Liver (tissue), 3 donors: ENCODE results near the gene EXOC4.

Experiments
- CTCF ChIP-seq: fragments of 150-350 bp; IDR thresholded peaks from 2 replicates; pipeline ENCODE4 v1.5.1; 2017; ENCODE audit warnings: improper control_type of control experiment, low read depth, low read length; ENCODE audit not compliant: missing input control
- FOXA1 ChIP-seq: IDR thresholded peaks from 2 replicates; pipeline ENCODE4 v1.6.1; 2016; ENCODE audit warnings: antibody characterized with exemption
- GABPA ChIP-seq, 2 donors: IDR thresholded peaks in 1 of 2; conservative IDR thresholded peaks in 1 of 2; 2 replicates each; pipeline ENCODE4 v1.6.1; 2016; ENCODE audit warnings: antibody characterized with exemption in 2 of 2, mild to moderate bottlenecking in 1 of 2, moderate library complexity in 1 of 2
- HNF4A ChIP-seq, 2 donors: conservative IDR thresholded peaks; 2 replicates each; pipeline ENCODE4 v1.6.1; 2016; ENCODE audit warnings: antibody characterized with exemption in 2 of 2, mild to moderate bottlenecking in 2 of 2
- JUND ChIP-seq, 2 donors: IDR thresholded peaks; 2 replicates each; pipeline ENCODE4 v1.6.1; 2016; ENCODE audit warnings: antibody characterized with exemption in 2 of 2
- RAD21 ChIP-seq, 2 donors: IDR thresholded peaks; 2 replicates each; pipeline ENCODE4 v1.6.1; 2016; ENCODE audit warnings: antibody characterized with exemption in 2 of 2, mild to moderate bottlenecking in 2 of 2
- REST ChIP-seq: IDR thresholded peaks from 2 replicates; pipeline ENCODE4 v1.6.1; 2016; ENCODE audit warnings: antibody characterized with exemption, mild to moderate bottlenecking
- RXRA ChIP-seq, 2 donors: IDR thresholded peaks; 2 replicates each; pipeline ENCODE4 v1.6.1; 2017 to 2018; ENCODE audit warnings: antibody characterized with exemption in 2 of 2, mild to moderate bottlenecking in 1 of 2
- SP1 ChIP-seq: IDR thresholded peaks from 2 replicates; pipeline ENCODE4 v1.6.1; 2018; ENCODE audit warnings: antibody characterized with exemption, mild to moderate bottlenecking
- TAF1 ChIP-seq: conservative IDR thresholded peaks from 2 replicates; pipeline ENCODE4 v1.6.1; 2016; ENCODE audit warnings: antibody characterized with exemption, mild to moderate bottlenecking
- YY1 ChIP-seq: IDR thresholded peaks from 2 replicates; pipeline ENCODE4 v1.6.1; 2016; ENCODE audit warnings: antibody characterized with exemption, mild to moderate bottlenecking
- TF ChIP-seq, protein P1 (sequence below): IDR thresholded peaks from 2 replicates; pipeline ENCODE4 v1.6.1; 2016; ENCODE audit warnings: antibody characterized with exemption
- TF ChIP-seq, protein P2 (sequence below): IDR thresholded peaks from 2 replicates; pipeline ENCODE4 v1.6.1; 2016; ENCODE audit warnings: antibody characterized with exemption
- donor health status: healthy.
- donor health status: healthy.

- TF ChIP-seq CTCF (no peak), REST (no peak), YY1 (no peak), FOXA1 (no peak), RAD21 (IDR thresholded peaks at IDR 0.05) (no peak), RXRA (IDR thresholded peaks at IDR 0.05) (no peak), SP1 (no peak), HNF4A (conservative IDR thresholded peaks at IDR 0.05) (no peak), TAF1 (no peak), GABPA (IDR thresholded peaks at IDR 0.05 in 1 of 2, conservative IDR thresholded peaks at IDR 0.05 in 1 of 2) (no peak), JUND (IDR thresholded peaks at IDR 0.05) (no peak)
- TF ChIP-seq, protein P1, sequence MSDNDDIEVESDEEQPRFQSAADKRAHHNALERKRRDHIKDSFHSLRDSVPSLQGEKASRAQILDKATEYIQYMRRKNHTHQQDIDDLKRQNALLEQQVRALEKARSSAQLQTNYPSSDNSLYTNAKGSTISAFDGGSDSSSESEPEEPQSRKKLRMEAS, result no peak
- TF ChIP-seq, protein P2, sequence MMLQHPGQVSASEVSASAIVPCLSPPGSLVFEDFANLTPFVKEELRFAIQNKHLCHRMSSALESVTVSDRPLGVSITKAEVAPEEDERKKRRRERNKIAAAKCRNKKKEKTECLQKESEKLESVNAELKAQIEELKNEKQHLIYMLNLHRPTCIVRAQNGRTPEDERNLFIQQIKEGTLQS, result no peak
These were observed 297.9 kb downstream of the EXOC4 start for GRCh38 chr7:133550811-133551210.
